HG03457 (cell line): Measurements from ENCODE around the gene DPYD.

Source experiments
- ATAC-seq: cut with Tn5 transposase; IDR thresholded peaks from one replicate; pipeline ENCODE4 v1.9.1; 2021; ENCODE audit warnings: moderate number of reproducible peaks; ENCODE audit not compliant: unreplicated experiment

Gene DPYD

DNA sequence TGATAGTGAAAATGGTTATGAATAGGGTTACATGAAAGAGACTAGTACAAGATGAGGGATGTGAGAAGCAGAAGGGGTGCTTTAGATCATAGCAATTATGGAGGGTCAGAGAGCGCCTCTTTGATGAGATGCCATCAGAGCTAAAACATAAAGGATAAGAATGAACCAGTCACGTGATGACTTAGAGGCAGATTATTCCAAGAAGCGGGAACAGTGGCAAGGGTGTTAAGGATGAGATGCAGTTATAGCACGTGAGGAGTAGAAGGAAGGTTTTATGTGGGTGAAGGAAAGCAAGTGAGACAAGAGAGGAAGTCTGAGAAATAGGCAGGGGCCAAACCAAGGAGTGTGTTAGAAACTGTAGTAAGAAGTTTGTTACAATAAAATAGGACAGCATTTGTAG, 360.1 kb downstream of the DPYD start:
- no peak for ATAC-seq

DNA sequence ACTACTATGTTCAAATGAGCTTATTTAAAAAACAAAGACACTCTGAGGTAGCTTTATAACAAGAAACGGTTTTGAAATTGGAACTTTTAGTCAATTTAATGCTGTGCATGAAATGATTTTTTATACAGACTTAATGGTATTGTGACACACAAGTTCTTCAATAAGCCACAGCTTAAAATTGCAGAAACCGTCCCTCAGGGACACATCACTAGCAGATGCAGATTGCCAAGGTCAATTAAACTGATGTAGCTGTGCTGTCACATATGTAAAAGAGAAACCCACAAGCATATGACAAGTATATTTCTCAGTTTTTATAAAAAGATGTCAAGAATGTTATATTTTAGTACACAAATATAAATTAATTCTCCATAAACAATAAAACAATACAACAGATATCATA, 366.9 kb downstream of the DPYD start:
- no peak for ATAC-seq

DNA sequence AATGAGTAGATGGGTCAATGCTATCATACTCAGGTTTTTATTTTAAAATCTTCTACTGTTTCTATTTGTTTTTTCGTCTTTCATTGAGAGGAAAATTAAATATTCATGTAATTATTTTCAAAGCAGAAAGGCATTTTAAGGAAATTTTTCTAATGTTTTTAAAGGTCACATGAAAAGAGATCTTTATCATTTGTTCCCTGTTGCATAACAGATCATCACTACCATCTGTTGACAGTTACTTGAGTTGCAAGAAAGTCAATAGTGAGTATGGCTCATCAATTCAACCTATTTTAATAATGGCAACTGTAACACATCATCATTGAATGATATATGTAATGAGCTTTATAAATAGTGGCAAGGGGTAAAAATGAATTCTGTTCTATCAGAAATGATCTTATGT, 369.7 kb downstream of the DPYD start:
- no peak for ATAC-seq

DNA sequence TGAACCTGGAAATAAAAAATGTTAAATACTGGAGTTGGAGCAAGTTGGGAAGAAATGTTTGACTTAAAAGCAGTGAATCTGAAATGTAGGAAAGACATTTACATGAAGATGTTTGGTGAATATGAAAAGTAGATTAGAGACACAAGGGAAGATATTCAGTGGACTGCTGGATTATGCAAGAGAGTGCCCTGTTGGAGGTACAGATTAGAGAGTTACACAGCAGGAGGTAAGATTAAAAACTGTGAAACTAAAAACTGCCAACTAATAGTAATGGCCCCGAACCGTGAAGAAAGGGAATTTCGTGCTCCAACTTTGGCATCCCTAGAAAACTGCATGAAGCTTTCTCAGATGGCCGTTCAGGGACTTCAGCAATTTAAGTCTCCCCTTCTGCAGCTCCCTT, 375.4 kb downstream of the DPYD start:
- ATAC-seq = no peak

DNA sequence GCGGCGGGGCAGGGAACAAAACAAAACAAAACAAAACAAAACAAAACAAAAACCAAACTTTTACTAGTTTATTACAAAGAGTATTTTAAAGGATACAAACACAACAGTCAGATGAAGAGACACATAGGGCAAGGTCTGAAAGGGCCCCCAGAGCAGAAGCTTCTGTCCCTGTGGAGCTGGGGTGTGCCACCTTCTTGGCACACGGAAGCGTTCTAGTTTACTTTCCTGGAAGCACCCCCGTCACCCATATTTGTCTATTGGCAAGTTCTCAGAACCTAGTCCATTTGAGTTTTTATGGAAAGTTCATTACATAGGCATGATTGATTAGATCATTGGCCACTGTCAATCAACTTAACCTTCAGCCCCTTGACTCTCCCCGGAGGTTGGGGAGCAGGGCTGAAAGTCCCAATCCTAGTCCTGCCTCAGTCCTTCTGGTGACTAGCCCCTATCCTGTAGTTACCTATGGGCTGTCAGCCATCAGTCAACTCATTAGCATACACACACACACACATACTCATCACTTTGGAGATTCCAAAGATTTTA, 380.4 kb downstream of the DPYD start:
- no peak for ATAC-seq

DNA sequence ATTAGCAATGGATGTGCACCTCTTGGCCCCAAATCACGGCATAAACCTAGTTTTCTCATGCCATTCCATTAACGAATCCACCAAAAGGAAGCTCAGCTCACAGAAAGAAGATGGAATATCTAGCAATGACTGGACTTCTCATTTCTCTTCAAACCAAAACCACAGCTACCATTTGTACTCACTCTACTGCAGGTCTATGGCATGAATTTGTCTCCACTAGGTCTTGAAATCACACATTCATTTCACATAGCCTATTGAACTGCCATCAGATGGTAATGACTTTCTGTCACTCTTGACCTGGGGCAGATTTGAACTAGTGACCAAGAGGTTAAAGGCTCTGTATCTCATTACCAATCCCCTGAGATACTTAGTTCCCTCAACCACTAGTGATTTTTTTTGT, 382.7 kb downstream of the DPYD start:
- ATAC-seq = no peak

DNA sequence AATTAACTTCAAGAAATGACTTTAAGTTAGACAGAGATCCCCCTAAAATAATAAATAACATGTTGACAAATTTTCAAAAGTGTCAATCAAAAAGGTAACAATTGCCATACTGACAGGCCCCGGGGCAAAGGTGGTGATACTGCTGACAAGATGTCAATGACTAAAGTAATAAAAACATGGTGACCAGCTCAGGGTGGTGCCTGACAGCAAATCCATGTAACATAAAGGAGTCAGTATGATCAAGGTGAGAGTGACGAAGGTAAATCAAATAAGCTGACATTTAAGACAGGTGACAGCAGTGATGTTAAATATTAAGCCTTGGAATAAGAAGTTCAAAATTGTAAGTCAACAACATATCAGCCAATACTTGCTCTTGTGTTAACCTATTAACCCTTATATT, 387.5 kb downstream of the DPYD start:
- ATAC-seq = no peak

DNA sequence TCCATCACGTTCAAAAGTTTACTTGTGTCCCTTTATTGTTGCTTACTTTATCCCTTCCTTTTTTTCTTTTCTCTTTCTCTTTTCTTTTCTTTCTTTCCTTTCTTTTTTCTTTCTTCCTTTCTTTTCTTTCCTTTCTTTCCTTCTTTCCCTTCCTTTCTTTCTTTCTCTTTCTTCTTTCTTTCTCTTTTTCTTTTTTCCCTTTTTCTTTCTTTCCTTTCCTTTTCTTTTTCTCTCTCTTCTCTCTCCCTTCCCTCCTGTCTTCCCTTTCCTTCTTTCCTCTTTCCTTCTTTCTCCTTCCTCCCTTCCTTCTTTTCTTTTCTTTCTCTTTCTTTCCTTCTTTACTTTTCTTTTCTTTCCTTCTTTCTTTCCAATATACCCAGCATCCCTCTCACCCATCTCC, 391.2 kb downstream of the DPYD start:
- ATAC-seq = no peak

DNA sequence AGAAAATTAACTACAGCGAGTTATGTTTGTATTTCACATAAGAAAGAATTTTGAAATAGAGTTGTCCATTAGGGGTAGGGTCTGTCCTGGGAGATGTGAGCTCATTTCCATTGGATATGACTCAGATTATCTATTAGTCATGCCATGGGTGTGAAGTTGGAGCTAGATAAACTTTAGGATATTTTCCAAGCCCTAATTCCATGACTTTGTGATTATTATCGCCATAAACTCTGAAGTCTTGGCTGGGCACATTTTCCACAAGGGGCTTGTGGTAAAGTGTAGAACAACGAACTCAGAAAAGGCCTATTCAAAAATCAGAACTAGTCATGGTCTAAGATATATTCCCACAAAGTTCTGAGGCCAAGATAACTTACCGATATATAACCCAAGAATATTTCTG, 396.6 kb downstream of the DPYD start:
- no peak for ATAC-seq

DNA sequence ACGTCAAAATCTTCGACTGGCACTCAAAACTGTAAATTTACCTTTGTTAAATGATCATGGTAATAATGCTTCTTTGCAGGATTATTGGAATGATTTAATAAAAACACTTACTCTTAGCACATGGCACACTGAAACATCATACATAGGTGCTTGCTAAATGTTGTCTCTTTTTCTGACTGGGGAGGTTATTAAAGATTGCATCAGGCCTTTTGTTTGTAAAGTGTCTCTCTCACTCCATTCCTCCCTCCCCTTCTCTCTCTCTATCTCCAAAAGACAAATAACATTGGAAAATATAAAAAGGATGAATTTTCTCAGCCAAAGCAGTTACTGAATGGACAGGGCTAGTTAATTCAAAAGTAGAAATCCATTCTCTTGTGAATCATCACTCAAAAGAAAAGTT, 404.2 kb downstream of the DPYD start:
- ATAC-seq = no peak

DNA sequence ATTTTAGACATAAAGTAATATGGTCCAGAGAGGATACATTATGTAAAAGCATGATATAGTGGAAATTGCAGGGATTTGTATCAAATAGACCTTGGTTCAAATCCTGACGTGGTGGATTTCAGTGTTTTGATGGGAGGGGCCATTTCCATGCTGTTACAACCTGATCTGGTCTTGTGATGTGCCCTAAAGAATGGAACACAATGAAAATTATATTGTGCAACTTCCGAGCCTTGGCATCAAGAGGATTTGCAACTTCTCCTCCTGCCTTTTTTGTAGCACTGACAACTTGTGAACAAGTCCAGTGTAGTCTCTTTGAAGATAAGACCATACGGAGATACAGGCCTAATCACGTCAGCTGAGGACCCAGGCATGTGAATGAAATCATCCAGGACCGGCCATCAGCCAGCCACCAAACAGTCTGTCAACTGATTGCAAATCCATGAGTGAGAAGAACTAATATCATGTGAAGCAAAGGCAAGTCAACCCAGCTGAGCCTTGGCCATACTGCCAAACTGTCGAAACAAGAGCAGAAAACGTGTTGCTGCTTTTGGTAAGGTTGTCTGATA, 412.1 kb downstream of the DPYD start:
- no peak for ATAC-seq

DNA sequence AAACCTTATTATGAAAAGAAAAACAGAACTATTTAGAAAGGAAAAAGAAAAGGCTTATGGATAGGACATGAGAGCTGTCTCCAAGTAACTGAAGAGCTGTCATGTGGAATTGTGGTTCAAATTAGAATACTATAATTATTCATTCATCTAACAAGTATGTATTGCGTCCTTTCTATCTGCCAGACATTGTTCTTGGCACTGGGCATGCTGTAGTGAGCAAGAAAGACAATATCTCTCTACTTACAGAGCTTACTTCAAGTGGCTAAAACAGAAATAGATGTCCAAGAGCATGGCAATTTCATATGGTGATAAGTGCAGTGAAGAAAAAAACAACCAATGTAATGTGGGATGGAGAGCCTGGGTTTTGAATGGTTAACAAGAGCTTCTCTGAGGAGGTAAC, 413.0 kb downstream of the DPYD start:
- ATAC-seq = no peak

DNA sequence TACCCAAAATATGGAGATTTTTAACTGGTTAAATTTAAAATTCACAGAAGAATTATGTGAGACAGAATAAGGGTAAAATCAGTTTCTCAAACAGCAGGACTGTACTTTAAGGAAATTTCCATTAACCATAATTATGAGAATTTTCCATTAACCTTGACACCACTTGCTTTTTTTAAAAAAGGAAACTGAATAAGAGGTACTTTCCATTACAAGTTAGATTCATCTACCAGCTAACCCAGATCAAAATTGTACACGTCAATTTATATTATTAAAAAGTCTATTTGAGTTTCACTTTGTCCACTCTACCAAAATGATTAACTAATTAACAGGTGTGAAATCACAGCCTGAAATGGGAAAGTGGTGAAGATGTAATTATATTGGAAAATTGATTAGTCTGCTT, 414.5 kb downstream of the DPYD start:
- ATAC-seq = no peak

DNA sequence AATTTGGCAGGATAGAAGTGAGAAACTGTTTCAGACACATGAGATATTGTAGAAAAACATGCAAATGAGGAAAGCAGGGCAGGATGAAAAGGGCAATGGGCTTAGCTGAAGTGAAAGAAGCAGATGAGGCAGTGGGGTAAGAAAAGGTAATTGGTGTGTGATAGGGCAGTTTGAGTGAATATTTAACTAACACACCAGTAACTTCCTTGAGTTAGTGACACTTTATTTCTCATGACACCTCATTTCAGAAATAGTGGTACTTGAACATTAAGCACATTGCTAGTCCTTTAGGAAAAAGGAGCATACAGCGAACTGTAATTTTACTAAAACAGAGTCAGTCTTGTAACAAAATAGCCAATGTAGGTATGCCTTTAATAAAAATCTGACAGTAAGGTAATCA, 415.0 kb downstream of the DPYD start:
- peak; percentile 98 for ATAC-seq

DNA sequence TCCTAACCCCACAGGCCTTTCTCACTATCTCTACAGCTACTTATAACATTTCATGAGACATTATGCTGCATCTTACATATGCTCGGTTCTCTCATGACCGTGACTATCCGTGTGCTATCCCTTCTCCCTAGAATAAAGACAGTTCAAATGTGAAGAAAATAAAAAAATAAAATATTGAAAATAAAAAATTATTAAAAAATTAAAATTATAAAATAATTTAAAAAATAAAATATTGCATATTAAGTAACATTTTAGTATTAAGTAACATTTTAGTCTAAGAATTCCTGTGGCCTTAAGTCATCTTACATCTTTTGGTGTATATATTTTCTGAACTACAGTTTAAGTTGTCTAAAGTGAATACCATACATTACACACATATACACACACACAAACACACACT, 415.5 kb downstream of the DPYD start:
- peak; percentile 4 for ATAC-seq

DNA sequence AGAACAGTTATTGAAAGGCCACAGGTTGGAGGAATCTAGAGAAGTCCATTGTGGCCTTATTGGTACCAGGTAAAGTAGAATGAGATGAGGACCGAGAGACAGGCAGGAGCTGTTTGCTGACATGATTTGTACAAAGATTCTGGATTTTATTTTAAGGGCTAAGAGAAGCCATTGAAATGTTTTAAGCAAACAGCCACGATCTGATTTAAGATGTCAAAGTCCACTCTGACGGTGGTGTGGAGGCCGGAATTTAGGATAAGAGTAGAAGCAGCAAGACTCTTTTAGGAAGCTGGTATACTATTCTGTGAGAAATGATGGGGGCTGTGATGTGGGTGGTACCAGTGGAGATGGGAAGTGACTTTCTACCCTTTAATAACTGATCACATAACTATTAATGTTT, 418.5 kb downstream of the DPYD start:
- no peak for ATAC-seq

DNA sequence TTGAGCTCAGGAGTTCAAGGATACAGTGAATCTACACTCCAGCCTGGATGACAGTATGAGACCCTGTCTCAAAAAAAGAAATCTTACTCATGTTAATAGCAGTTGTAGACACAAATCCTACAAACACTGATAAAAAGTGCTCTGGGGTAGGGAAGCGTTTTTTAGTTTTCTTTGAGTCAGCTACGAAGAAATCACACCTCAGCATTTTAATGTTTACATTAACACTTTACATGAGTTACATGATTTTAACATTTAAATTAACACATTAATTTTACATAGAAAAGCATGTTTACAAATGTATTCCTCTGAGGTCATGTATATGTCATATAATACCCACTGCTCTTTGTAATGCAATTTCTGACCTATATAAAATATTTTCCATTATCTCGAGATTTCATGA, 419.2 kb downstream of the DPYD start:
- ATAC-seq = no peak

DNA sequence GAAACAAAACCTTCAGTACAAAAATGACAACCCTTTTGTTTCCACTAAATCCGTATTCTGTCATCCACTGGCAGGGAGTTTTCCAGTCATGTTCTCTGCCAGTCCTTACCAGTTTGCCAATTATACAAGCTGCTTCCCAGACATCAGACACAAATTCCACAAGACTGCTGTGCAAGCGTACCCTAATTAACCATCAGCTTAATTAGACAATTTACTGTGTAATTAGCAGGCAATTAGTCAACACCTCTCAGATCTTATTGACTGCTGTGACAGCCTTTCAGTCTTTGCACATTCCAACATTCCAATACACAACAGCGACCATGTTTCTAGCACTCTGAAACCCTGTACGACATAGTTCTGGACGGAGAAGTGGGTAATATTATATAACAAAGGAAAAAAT, 420.1 kb downstream of the DPYD start:
- no peak for ATAC-seq

DNA sequence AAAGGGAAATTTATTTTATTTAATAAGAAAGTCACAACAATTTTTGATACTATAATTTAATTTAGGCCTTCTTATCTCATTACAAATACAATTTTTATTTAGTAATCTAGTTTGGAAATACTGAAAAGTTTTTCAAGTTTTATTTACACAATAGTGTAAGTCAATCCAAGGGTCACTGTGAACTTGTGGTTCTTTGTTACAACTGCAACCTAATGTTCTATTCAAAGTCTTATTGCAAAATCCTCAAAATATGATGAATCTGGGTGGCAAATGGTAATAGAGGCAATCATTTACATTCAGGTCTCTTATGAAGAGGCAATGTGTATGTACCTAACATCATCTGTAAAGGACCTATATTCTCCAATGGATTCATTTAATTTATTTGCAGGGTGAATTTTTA, 421.2 kb downstream of the DPYD start:
- ATAC-seq = no peak

DNA sequence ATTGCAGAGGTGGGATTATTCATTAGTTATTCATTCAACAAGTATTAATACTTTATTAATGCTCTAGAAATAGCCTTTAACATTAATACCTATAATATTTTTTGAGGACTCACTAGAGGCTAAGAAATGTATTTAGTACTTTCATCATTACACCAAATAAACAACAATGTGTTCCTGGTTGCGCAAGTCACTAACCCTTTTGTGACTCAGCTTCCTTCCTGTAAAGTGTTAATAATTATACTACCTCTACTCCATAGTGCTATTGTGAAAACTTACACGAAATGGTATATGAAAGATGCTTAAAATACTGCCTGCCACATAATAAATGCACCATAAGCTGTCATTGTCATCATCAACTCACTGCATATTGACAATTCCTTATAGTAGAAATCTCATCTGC, 431.0 kb downstream of the DPYD start:
- ATAC-seq = no peak

DNA sequence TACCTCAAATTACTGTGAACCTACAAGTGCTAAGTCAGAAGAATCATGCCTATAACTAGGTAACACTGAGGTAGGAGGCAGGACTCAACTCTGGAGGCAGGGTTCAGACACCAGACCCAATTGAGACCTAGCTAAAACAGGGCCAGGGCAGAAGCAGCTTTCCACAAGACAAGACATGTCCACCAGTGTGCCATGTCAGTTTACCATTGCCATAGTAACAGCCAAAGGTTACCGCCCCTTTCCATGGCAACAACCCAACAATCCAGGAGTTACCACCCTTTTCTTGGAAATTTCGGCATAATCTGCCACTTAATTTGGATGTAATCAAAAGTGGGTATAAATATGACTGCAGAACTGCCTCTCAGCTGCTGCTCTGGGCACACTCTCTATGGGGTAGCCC, 432.3 kb downstream of the DPYD start:
- ATAC-seq = no peak

DNA sequence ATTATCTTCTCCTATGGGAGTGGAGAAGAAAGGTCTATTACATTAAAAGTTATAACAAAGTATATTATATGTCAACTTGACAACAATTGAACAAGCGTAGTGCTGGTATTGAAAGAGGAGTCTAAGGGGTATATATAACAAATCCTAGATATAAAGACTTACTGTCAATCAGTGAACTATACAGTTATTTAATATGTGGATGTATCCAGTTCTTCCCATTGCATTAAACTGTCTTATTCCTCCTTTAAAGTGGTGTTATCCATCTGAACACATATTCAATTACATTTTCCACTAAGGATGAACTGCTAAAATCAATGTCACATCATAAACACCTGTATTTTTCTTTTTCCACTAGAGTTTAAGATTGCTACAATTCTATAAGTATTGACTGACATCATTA, 438.8 kb downstream of the DPYD start:
- ATAC-seq = no peak

DNA sequence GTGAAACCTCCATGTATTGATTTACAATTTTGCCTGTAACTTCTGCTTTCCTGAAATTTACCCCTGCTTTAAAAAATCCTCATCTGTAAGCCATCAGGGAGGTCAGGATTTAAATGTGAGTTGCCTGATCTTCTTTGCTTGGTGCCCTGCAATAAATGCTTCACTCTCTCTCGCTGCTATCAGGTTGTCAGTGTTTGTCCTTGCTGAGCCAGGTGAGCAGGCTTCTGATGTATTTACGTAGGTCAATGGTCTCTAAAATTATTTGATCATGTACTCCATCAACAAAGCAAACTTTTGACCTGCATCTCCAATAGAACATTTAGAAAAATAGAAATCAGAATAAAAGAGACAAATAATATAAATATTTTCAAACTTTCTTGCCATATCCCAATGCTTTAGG, 453.4 kb downstream of the DPYD start:
- ATAC-seq = no peak

DNA sequence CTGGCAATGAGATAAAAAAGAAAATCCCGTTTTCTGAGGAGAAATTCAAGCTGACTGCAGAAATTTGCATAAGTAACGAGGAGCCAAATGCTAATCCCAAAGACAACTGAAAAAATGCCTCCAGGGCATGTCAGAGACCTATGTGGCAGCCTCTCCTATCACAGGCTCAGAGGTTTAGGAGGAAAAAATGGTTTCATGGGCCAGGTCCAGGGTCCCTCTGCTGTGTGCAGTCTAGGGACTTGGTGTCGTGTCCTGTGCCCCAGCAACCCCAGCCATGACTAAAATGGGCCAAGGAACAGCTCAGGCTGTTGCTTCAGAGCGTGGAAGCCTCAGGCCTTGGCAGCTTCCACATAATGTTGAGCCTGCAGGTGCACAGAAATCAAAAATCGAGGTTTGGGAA, 456.5 kb downstream of the DPYD start:
- ATAC-seq = no peak
